ENCODE data around the gene STRN.

DNA sequence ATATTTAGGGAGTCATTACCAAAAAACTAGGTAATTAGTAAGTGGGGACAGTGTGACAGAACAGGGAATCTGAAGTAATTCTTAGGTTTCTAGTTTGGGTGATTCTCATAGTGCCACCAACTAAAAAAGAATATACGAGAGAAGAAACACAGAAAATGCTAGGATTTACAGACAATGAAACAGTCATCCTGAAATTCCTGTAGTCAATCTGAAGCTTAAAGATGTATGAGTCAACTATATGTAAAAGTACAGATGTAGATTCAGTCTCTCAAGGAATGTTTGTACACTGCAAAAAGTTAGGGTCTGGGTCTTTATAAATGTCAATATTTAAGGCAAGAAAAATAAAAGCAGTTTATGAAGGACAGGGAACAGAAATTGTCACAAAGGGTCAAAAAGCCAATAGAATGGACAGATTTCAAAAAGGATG is 107.0 kb downstream of the STRN start:
- TF ChIP-seq, protein P1, sequence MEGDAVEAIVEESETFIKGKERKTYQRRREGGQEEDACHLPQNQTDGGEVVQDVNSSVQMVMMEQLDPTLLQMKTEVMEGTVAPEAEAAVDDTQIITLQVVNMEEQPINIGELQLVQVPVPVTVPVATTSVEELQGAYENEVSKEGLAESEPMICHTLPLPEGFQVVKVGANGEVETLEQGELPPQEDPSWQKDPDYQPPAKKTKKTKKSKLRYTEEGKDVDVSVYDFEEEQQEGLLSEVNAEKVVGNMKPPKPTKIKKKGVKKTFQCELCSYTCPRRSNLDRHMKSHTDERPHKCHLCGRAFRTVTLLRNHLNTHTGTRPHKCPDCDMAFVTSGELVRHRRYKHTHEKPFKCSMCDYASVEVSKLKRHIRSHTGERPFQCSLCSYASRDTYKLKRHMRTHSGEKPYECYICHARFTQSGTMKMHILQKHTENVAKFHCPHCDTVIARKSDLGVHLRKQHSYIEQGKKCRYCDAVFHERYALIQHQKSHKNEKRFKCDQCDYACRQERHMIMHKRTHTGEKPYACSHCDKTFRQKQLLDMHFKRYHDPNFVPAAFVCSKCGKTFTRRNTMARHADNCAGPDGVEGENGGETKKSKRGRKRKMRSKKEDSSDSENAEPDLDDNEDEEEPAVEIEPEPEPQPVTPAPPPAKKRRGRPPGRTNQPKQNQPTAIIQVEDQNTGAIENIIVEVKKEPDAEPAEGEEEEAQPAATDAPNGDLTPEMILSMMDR (conservative IDR thresholded peaks at IDR 0.05 in 1 of 2, IDR thresholded peaks at IDR 0.05 in 1 of 2; ENCODE audit: low read depth in 1 of 2, low read length in 2 of 2), result no peak
- no peak for TF ChIP-seq EZH2 (IDR thresholded peaks at IDR 0.05; ENCODE audit: low read length, missing control alignments)
